PC-3 (cell line): ENCODE measurements around the gene SOX18.

Experiments
- CTCF ChIP-seq: fragments of 300-600 bp; sonication (generic); conservative IDR thresholded peaks from 2 replicates; pipeline ENCODE4 v1.5.1; 2017; ENCODE audit warnings: antibody characterized with exemption, low read depth, mild to moderate bottlenecking, low read length
- EZH2phosphoT487 ChIP-seq: fragments of 300-600 bp; sonication (generic); IDR thresholded peaks from 2 replicates; pipeline ENCODE4 v1.6.1; 2018; ENCODE audit warnings: mild to moderate bottlenecking, antibody characterized with exemption, low read length, borderline replicate concordance

- TF ChIP-seq CTCF (no peak), EZH2phosphoT487 (no peak)
Measured at GRCh38 chr20:64047046-64047389, 2.4 kb downstream of the SOX18 start.
